ENCODE results near the gene INVS.

- TF ChIP-seq CTCF (IDR thresholded peaks at IDR 0.05) (no peak), POLR2A (IDR thresholded peaks at IDR 0.05) (no peak)
Measured at GRCh38 chr9:100086097-100086635, 12.9 kb upstream of the INVS start.
